Measurements from ENCODE around the gene LAMB2. TPM values are rescaled to one million over a fixed set of nuclear protein-coding genes. Genes with fewer than 3 reads are reported as not detected.

LAMB2 gene
- total RNA-seq (2014; rRNA removed; shearing (Covaris generic)): 97.2 and 171 TPM in 2 replicates

GRCh38 chr3:49132437-49133225 is at the start of gene LAMB2:
TSS of gene LAMB2 (minus strand) at chr3:49133050. CDS start at chr3:49132867, 183 bp downstream.
- peak within 1 kb of the TSS; percentile 56 for H3K4me3 ChIP-seq
- peaks cover 18% of the 10 kb centered on the region for H3K4me1 ChIP-seq (replicated peaks)
- H3K36me3 ChIP-seq: peaks cover 45% of the 10 kb centered on the region
- DNase-seq (ENCODE audit: low read depth in 1 of 2, low spot score in 2 of 2): peak; percentile 85 to 89
- H3K27ac ChIP-seq: peak within 1 kb of the TSS; percentile 88
- H3K27me3 ChIP-seq (replicated peaks): no peaks in the 10 kb centered on the region
- H3K9me3 ChIP-seq (replicated peaks): no peaks in the 10 kb centered on the region

- H3K27ac ChIP-seq: no peak overlapping the region
- no peaks in the 10 kb centered on the region for H3K36me3 ChIP-seq
- H3K4me3 ChIP-seq: no peak overlapping the region
- H3K27me3 ChIP-seq (replicated peaks): no peaks in the 10 kb centered on the region
- no peaks in the 10 kb centered on the region for H3K4me1 ChIP-seq (replicated peaks)
- no peaks in the 10 kb centered on the region for H3K9me3 ChIP-seq (replicated peaks)
- no peak for DNase-seq (ENCODE audit: low read depth in 1 of 2, low spot score in 2 of 2)
Observed at GRCh38 chr3:49181351-49181750, 48.5 kb upstream of the LAMB2 start.

- no peaks in the 10 kb centered on the region for H3K9me3 ChIP-seq (replicated peaks)
- no peak for DNase-seq (ENCODE audit: low read depth in 1 of 2, low spot score in 2 of 2)
- H3K36me3 ChIP-seq: 0 out of 2 replicates have a peak, but pooled peaks cover 3% of the 10 kb centered on the region
- H3K27ac ChIP-seq: no peak overlapping the region
- H3K4me1 ChIP-seq (replicated peaks): no peaks in the 10 kb centered on the region
- H3K4me3 ChIP-seq: no peak overlapping the region
- H3K27me3 ChIP-seq (replicated peaks): no peaks in the 10 kb centered on the region
Observed at GRCh38 chr3:49180116-49180515, 47.3 kb upstream of the LAMB2 start.

GRCh38 chr3:49177073-49177472 is 44.2 kb upstream of the LAMB2 start:
- Histone ChIP-seq H3K9me3 (replicated peaks) (no peaks in the 10 kb centered on the region), H3K27ac (no peak overlapping the region), H3K27me3 (replicated peaks) (no peaks in the 10 kb centered on the region), H3K36me3 (peaks cover 3% of the 10 kb centered on the region; the same call in 1 of the 2 replicates), H3K4me3 (no peak overlapping the region), H3K4me1 (replicated peaks) (peaks cover 8% of the 10 kb centered on the region)
- no peak for DNase-seq (ENCODE audit: low read depth in 1 of 2, low spot score in 2 of 2)

GRCh38 chr3:49175530-49175929 is 42.7 kb upstream of the LAMB2 start:
- H3K4me3 ChIP-seq: no peak overlapping the region
- H3K27ac ChIP-seq: no peak overlapping the region
- H3K36me3 ChIP-seq: peaks cover 3% of the 10 kb centered on the region; the same call in 1 of the 2 replicates
- DNase-seq (ENCODE audit: low read depth in 1 of 2, low spot score in 2 of 2): no peak
- H3K9me3 ChIP-seq (replicated peaks): no peaks in the 10 kb centered on the region
- H3K27me3 ChIP-seq (replicated peaks): no peaks in the 10 kb centered on the region
- H3K4me1 ChIP-seq (replicated peaks): peaks cover 22% of the 10 kb centered on the region

- no peak overlapping the region for H3K4me3 ChIP-seq
- H3K27ac ChIP-seq: no peak overlapping the region
- no peaks in the 10 kb centered on the region for H3K27me3 ChIP-seq (replicated peaks)
- no peaks in the 10 kb centered on the region for H3K9me3 ChIP-seq (replicated peaks)
- H3K36me3 ChIP-seq: peaks cover 3% of the 10 kb centered on the region; the same call in 1 of the 2 replicates
- peaks cover 23% of the 10 kb centered on the region for H3K4me1 ChIP-seq (replicated peaks)
- DNase-seq (ENCODE audit: low read depth in 1 of 2, low spot score in 2 of 2): no peak
Observed at GRCh38 chr3:49174397-49174985, 41.6 kb upstream of the LAMB2 start.

- peaks cover 3% of the 10 kb centered on the region; the same call in 1 of the 2 replicates for H3K36me3 ChIP-seq
- H3K27me3 ChIP-seq (replicated peaks): no peaks in the 10 kb centered on the region
- no peak for DNase-seq (ENCODE audit: low read depth in 1 of 2, low spot score in 2 of 2)
- no peaks in the 10 kb centered on the region for H3K9me3 ChIP-seq (replicated peaks)
- H3K4me1 ChIP-seq (replicated peaks): peaks cover 23% of the 10 kb centered on the region
- no peak overlapping the region for H3K4me3 ChIP-seq
- no peak overlapping the region for H3K27ac ChIP-seq
Observed at GRCh38 chr3:49173792-49174170, 40.9 kb upstream of the LAMB2 start.

- Histone ChIP-seq H3K27me3 (replicated peaks) (no peaks in the 10 kb centered on the region), H3K9me3 (replicated peaks) (no peaks in the 10 kb centered on the region), H3K27ac (no peak overlapping the region), H3K36me3 (peaks cover 3% of the 10 kb centered on the region; the same call in 1 of the 2 replicates), H3K4me3 (no peak overlapping the region), H3K4me1 (replicated peaks) (peaks cover 23% of the 10 kb centered on the region)
- DNase-seq (ENCODE audit: low read depth in 1 of 2, low spot score in 2 of 2): no peak
Observed at GRCh38 chr3:49173116-49173791, 40.4 kb upstream of the LAMB2 start.

- DNase-seq (ENCODE audit: low read depth in 1 of 2, low spot score in 2 of 2): no peak
- H3K9me3 ChIP-seq (replicated peaks): no peaks in the 10 kb centered on the region
- H3K36me3 ChIP-seq: peaks cover 3% of the 10 kb centered on the region; the same call in 1 of the 2 replicates
- no peaks in the 10 kb centered on the region for H3K27me3 ChIP-seq (replicated peaks)
- 0 out of 2 replicates have a peak overlapping the region, but pooled peaks have one; percentile 60 for H3K4me3 ChIP-seq
- no peak overlapping the region for H3K27ac ChIP-seq
- peaks cover 23% of the 10 kb centered on the region for H3K4me1 ChIP-seq (replicated peaks)
Observed at GRCh38 chr3:49172551-49173041, 39.7 kb upstream of the LAMB2 start.

- Histone ChIP-seq H3K27me3 (replicated peaks) (no peaks in the 10 kb centered on the region), H3K4me1 (replicated peaks) (peaks cover 23% of the 10 kb centered on the region), H3K4me3 (peak overlapping the region; percentile 60), H3K9me3 (replicated peaks) (no peaks in the 10 kb centered on the region), H3K36me3 (peaks cover 3% of the 10 kb centered on the region; the same call in 1 of the 2 replicates), H3K27ac (no peak overlapping the region)
- no peak for DNase-seq (ENCODE audit: low read depth in 1 of 2, low spot score in 2 of 2)
Observed at GRCh38 chr3:49171775-49172500, 39.1 kb upstream of the LAMB2 start.

- peaks cover 4% of the 10 kb centered on the region; the same call in 1 of the 2 replicates for H3K36me3 ChIP-seq
- peaks cover 1% of the 10 kb centered on the region; the same call in 1 of the 2 replicates for H3K9me3 ChIP-seq (replicated peaks)
- peak; percentile 84 to 90 for DNase-seq (ENCODE audit: low read depth in 1 of 2, low spot score in 2 of 2)
- no peaks in the 10 kb centered on the region for H3K27me3 ChIP-seq (replicated peaks)
- no peak within 1 kb of the TSS for H3K27ac ChIP-seq
- H3K4me3 ChIP-seq: peak within 1 kb of the TSS; percentile 60
- H3K4me1 ChIP-seq (replicated peaks): peaks cover 27% of the 10 kb centered on the region
Observed at GRCh38 chr3:49171119-49171774, 38.4 kb upstream of the LAMB2 start, which contains the start of gene KLHDC8B. TSS of gene KLHDC8B (plus strand) at chr3:49171598. CDS start at chr3:49172770, 1,172 bp downstream.

GRCh38 chr3:49170744-49171118 is 37.9 kb upstream of the LAMB2 start:
- DNase-seq (ENCODE audit: low read depth in 1 of 2, low spot score in 2 of 2): no peak
- H3K4me1 ChIP-seq (replicated peaks): peaks cover 29% of the 10 kb centered on the region
- H3K27ac ChIP-seq: no peak overlapping the region

More at GRCh38 chr3:49170744-49171118, 37.9 kb upstream of the LAMB2 start:
- H3K27me3 ChIP-seq (replicated peaks): no peaks in the 10 kb centered on the region
- H3K4me3 ChIP-seq: peak overlapping the region; percentile 60
- H3K9me3 ChIP-seq (replicated peaks): peaks cover 2% of the 10 kb centered on the region; the same call in 1 of the 2 replicates
- peaks cover 3% of the 10 kb centered on the region; the same call in 1 of the 2 replicates for H3K36me3 ChIP-seq
